GM19099 (cell line): ENCODE results near the gene NTN4.

Experiments
- POLR2A ChIP-seq: IDR thresholded peaks from 3 replicates; pipeline ENCODE4 v1.6.1; 2011; ENCODE audit warnings: low read depth; ENCODE audit not compliant: insufficient read length; ENCODE audit errors: extremely low read depth

Gene NTN4

DNA sequence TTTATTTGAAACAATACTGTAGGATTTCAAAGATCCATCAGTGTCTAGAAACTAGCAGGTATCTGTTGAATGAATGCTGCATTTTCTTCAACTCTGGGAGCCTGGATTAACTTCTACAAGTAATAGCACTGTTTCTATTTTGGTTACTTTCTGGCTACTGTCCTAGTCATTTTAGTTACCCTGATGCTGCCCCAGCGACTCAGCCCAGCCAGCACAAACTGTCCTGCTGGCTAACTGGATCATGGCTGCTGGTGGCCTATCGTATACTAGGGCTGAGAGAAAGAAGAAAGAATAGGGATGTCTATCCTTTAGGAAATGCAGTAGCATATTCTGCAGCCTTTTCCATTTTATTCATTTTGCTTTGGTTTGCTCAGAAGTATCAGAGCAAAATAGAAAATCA is 53.9 kb downstream of the NTN4 start:
- TF ChIP-seq POLR2A, result no peak

GRCh38 chr12:95733141-95733825 is 57.3 kb downstream of the NTN4 start:
- no peak for TF ChIP-seq POLR2A

- TF ChIP-seq POLR2A, result no peak
Observed at GRCh38 chr12:95731519-95731958, 59.0 kb downstream of the NTN4 start.

DNA sequence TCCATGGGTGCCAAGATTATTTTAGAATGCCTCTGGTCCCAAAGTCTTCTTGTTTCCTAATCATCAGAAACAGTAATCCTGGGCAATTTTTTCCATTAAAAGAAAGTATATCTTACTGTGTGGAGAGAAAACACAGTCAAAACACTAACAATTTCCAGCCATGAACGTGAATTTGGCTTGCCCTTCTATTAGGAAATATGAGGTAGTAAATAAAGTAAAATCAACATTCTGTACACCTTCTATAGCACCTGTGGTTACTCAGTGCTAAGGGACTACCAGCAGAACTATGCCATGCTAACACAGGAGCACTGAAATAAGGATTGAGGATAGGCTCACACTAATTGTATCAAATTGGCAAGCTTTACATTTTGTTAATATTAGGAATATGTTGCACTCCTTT is 60.1 kb downstream of the NTN4 start:
- TF ChIP-seq POLR2A, result no peak

GRCh38 chr12:95726903-95727302 is 63.7 kb downstream of the NTN4 start:
- TF ChIP-seq POLR2A, result no peak

GRCh38 chr12:95724767-95725166 is 65.8 kb downstream of the NTN4 start:
- TF ChIP-seq POLR2A, result no peak

GRCh38 chr12:95723693-95724384 is 66.7 kb downstream of the NTN4 start:
- TF ChIP-seq POLR2A, result no peak

DNA sequence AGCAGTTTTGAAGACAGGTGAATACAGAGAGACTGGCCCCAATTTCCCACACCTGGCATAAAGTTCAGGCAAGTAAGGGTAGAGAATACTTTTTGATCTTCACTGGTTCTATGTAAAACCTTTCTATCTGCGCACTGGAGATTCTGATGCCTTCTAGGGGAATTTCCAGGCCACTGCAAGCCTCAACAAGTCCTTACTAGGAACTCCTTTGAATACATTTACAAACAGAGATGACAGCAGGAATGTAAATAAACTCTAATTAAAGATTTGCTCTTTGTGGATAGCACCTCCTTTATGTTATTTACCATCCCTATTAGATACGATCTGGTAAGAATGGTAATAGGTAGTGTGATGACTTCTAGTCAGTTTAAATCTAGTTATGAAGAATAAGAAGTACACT is 69.2 kb downstream of the NTN4 start:
- no peak for TF ChIP-seq POLR2A

DNA sequence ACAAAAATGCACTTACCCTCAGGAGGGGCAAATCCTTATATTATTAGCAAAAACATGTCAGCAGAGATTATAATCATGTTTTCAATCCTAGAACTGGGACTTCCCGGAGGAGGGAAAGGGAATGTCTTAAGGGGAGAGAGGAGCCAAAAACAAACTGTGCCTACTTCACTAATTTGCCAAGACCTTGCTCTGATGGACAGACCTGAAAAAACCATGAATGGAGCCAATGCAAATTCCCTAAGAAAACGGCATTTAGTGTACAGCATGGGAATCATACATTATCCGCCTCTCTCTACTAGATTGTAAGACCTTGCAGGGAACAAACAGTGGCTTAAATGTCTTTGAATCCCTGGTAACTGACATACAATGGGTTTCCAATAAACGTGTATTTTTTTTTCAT is 70.4 kb downstream of the NTN4 start:
- no peak for TF ChIP-seq POLR2A

DNA sequence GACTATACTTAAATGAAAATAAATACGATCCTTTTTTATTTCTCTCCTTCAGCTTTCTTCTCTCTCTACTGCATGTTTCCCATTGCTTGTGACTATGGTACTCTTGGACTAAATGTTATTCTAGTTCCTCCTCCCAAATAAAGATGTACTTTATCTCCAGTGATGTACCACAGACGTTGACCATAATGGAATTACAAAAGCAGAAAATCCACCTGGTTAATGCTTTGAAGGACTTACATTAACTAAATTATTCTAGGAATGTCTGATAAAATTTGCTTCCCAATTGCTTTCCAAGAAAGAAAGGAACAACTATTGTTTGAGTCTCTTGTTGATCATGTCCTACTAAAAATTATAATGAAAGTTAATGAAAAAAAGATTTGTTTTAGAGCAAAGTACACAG is 71.8 kb downstream of the NTN4 start:
- TF ChIP-seq POLR2A, result no peak

- TF ChIP-seq POLR2A, result no peak
Observed at GRCh38 chr12:95718006-95718431, 72.5 kb downstream of the NTN4 start.

DNA sequence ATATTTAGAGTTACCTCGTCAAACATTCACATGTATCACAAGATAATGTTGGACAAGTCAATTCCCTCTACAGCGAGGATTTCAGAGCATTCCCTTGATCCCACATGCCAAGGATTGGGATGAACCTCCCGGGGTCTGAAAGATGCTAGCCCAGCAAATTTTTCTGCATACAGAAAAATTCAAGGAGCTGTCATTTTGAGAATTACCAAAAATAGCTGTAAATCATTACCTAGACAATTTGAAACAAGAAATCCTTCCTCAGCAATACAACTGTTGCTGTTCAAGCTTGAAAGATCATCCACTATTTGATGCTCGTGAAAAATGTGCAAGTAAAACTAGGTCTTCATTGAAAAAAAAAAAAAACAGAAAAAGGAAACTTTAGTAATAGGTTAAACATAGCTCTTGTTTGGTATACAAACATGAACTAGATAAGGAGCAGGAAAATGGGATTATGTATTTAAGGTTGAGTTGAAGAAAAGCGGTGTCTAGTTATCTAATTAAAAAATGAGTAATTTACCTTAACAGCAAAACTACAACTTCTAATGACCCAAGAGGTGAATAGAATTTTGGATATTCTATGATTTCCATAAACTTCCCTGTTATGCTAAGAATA is 73.1 kb downstream of the NTN4 start:
- TF ChIP-seq POLR2A, result no peak

- TF ChIP-seq POLR2A, result no peak
Observed at GRCh38 chr12:95715177-95715576, 75.4 kb downstream of the NTN4 start.

DNA sequence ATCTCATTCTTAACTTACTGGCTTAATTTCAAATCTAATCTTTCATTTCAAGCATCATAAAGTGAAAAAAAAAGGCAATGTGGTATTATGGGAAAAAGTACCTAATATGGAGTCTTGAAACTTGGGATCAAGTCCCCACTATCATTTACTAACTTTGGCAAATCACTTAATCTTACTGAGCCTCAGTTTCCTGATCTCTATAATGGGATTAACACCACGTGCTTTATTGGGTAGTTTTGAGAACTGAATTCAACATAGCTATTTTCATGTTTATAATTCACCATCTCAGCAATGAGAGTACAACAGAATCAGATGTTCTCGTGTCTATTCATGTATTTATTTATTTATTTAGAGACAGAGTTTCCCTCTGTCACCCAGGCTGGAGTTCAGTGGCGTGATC is 78.3 kb downstream of the NTN4 start:
- TF ChIP-seq POLR2A, result no peak

- no peak for TF ChIP-seq POLR2A
Observed at GRCh38 chr12:95710386-95710785, 80.2 kb downstream of the NTN4 start.

- TF ChIP-seq POLR2A, result no peak
Observed at GRCh38 chr12:95709152-95709551, 81.4 kb downstream of the NTN4 start.
